ENCODE measurements around the gene ABHD15. TPM values are rescaled to one million over a fixed set of nuclear protein-coding genes. Genes with fewer than 3 reads are reported as not detected.
"Not testable (repeated sequence)": the region's sequence is repeated elsewhere in the genome, so short reads cannot be mapped to it uniquely, and the experiment has no call there.

ABHD15 gene
- total RNA-seq, 1 experiment from 2014 or later = 11.1 TPM

- DNase-seq (ENCODE audit: low spot score) = no peak
- in situ Hi-C loops (cut with HindIII; ENCODE audit: low sequenced_read_pairs) = no loop called here
These were observed 6.1 kb upstream of the ABHD15 start for GRCh38 chr17:29572691-29573557.

- DNase-seq (ENCODE audit: low spot score) = no peak
- in situ Hi-C loops (cut with HindIII; ENCODE audit: low sequenced_read_pairs) = no loop called here
These were observed 5.2 kb upstream of the ABHD15 start for GRCh38 chr17:29571883-29572681.

- in situ Hi-C loops (cut with HindIII; ENCODE audit: low sequenced_read_pairs) = no loop called here
- no peak for DNase-seq (ENCODE audit: low spot score)
These were observed 4.6 kb upstream of the ABHD15 start for GRCh38 chr17:29571486-29571882.

GRCh38 chr17:29570521-29570920 is 3.7 kb upstream of the ABHD15 start:
- in situ Hi-C loops (cut with HindIII; ENCODE audit: low sequenced_read_pairs) = no loop called here

GRCh38 chr17:29569245-29569950 is 2.6 kb upstream of the ABHD15 start:
- in situ Hi-C loops (cut with HindIII; ENCODE audit: low sequenced_read_pairs) = no loop called here
- no peak for DNase-seq (ENCODE audit: low spot score)

More at GRCh38 chr17:29570521-29570920, 3.7 kb upstream of the ABHD15 start:
- DNase-seq (ENCODE audit: low spot score) = no peak

- in situ Hi-C loops (cut with HindIII; ENCODE audit: low sequenced_read_pairs) = no loop called here
These were observed 1.8 kb upstream of the ABHD15 start, which contains the start of gene TP53I13 for GRCh38 chr17:29568331-29569244. TSS of gene TP53I13 (plus strand) at chr17:29568701. CDS start at chr17:29568759, 58 bp downstream.

GRCh38 chr17:29567554-29568330 is 905 bp upstream of the ABHD15 start:
- DNase-seq (ENCODE audit: low spot score) = no peak
- in situ Hi-C loops (cut with HindIII; ENCODE audit: low sequenced_read_pairs) = no loop called here

More at GRCh38 chr17:29568331-29569244, 1.8 kb upstream of the ABHD15 start, which contains the start of gene TP53I13:
- DNase-seq (ENCODE audit: low spot score) = peak; percentile 53

- in situ Hi-C loops (cut with HindIII; ENCODE audit: low sequenced_read_pairs) = no loop called here
- no peak for DNase-seq (ENCODE audit: low spot score)
These were observed 392 bp upstream of the ABHD15 start for GRCh38 chr17:29567304-29567553.

- no peak for DNase-seq (ENCODE audit: low spot score)
- in situ Hi-C loops (cut with HindIII; ENCODE audit: low sequenced_read_pairs) = no loop called here
These were observed 979 bp downstream of the ABHD15 start for GRCh38 chr17:29565643-29566472.

GRCh38 chr17:29563816-29564215 is 3.0 kb downstream of the ABHD15 start:
- in situ Hi-C loops (cut with HindIII; ENCODE audit: low sequenced_read_pairs) = no loop called here
- DNase-seq (ENCODE audit: low spot score) = no peak

- no peak for DNase-seq (ENCODE audit: low spot score)
- in situ Hi-C loops (cut with HindIII; ENCODE audit: low sequenced_read_pairs) = no loop called here
These were observed 4.2 kb downstream of the ABHD15 start for GRCh38 chr17:29562615-29563014.

- in situ Hi-C loops (cut with HindIII; ENCODE audit: low sequenced_read_pairs) = no loop called here
- DNase-seq (ENCODE audit: low spot score) = no peak
These were observed 5.0 kb downstream of the ABHD15 start for GRCh38 chr17:29561554-29562517.

- in situ Hi-C loops (cut with HindIII; ENCODE audit: low sequenced_read_pairs) = no loop called here
These were observed 6.5 kb downstream of the ABHD15 start for GRCh38 chr17:29560316-29560715.

GRCh38 chr17:29559640-29560039 is 7.2 kb downstream of the ABHD15 start:
- no peak for DNase-seq (ENCODE audit: low spot score)
- in situ Hi-C loops (cut with HindIII; ENCODE audit: low sequenced_read_pairs) = no loop called here

More at GRCh38 chr17:29560316-29560715, 6.5 kb downstream of the ABHD15 start:
- no peak for DNase-seq (ENCODE audit: low spot score)

GRCh38 chr17:29558139-29558538 is 8.7 kb downstream of the ABHD15 start:
- DNase-seq (ENCODE audit: low spot score); in situ Hi-C loops (cut with HindIII; ENCODE audit: low sequenced_read_pairs): not testable (repeated sequence)

- no peak for DNase-seq (ENCODE audit: low spot score)
- in situ Hi-C loops (cut with HindIII; ENCODE audit: low sequenced_read_pairs) = no loop called here
These were observed 9.1 kb downstream of the ABHD15 start for GRCh38 chr17:29557739-29558116.
